GM10248 (cell line): ENCODE measurements around the gene PPP2R5E.

Source experiments
- CTCF ChIA-PET: fragments of 300-600 bp; sonication (Branson Sonifier 250); formaldehyde crosslinking; extraction: SDS; loops from one replicate; lab custom pipeline; 2021; ENCODE audit warnings: antibody characterized with exemption; lab: Yijun Ruan, JAX
- POLR2A ChIA-PET: fragments of 350-650 bp; sonication (Branson Sonifier 250); formaldehyde crosslinking; extraction: SDS; loops from one replicate; lab custom pipeline; 2020; ENCODE audit warnings: antibody characterized with exemption; lab: Yijun Ruan, JAX
- DNase-seq: peaks from one replicate; pipeline ENCODE4 v3.0.0; 2012; ENCODE audit errors: extremely low spot score
- TF ChIP-seq, protein P1 (sequence below): IDR thresholded peaks from 2 replicates; pipeline ENCODE4 v1.5.1; 2012; ENCODE audit warnings: mild to moderate bottlenecking, low read depth; ENCODE audit errors: extremely low read depth, missing control alignments, control extremely low read depth

PPP2R5E gene

DNA sequence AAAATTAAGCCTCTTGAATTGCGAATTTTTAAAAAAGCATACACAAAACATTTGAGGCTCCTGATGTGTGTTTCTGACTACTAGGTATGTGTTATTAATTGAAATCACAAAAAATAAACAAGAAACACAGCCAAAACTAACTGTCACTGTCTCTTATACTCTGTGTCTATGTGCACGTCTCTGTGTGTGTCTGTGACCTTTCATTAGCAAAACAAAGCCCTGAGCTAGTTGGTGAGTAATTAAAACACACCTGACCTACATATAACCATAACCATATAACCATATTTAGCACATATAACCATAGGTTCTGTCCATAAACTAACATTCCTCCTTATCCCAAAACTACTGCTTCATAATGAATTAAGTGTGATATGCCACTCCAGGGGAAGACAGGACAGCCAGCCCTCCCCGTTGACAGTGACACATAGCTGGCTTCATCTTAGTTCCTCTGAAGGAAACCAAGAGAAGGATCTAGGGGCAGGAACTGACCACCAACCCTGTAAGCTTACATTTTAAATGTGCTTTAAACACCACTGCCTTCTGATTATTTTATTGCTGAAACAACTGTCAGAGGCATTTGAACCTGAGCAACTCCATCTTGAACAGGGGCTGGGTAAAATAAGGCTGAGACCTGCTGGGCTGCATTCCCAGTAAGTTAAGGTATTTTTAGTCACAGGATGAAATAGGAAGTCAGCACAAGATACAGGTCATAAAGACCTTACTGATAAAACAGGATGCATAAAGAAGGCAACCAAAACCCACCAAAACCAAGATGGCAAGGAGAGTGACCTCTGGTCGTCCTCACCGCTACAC, 106.7 kb downstream of the PPP2R5E start:
- TF ChIP-seq, protein P1, sequence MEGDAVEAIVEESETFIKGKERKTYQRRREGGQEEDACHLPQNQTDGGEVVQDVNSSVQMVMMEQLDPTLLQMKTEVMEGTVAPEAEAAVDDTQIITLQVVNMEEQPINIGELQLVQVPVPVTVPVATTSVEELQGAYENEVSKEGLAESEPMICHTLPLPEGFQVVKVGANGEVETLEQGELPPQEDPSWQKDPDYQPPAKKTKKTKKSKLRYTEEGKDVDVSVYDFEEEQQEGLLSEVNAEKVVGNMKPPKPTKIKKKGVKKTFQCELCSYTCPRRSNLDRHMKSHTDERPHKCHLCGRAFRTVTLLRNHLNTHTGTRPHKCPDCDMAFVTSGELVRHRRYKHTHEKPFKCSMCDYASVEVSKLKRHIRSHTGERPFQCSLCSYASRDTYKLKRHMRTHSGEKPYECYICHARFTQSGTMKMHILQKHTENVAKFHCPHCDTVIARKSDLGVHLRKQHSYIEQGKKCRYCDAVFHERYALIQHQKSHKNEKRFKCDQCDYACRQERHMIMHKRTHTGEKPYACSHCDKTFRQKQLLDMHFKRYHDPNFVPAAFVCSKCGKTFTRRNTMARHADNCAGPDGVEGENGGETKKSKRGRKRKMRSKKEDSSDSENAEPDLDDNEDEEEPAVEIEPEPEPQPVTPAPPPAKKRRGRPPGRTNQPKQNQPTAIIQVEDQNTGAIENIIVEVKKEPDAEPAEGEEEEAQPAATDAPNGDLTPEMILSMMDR, result no peak
- POLR2A ChIA-PET, result no interaction called here
- CTCF ChIA-PET, result interaction anchor here (1.0 to 1.2 kb wide), 2 partner anchors 11 to 24 kb away, joined by 3 read pairs; no protein-coding TSS in a partner anchor
- DNase-seq, result no peak

DNA sequence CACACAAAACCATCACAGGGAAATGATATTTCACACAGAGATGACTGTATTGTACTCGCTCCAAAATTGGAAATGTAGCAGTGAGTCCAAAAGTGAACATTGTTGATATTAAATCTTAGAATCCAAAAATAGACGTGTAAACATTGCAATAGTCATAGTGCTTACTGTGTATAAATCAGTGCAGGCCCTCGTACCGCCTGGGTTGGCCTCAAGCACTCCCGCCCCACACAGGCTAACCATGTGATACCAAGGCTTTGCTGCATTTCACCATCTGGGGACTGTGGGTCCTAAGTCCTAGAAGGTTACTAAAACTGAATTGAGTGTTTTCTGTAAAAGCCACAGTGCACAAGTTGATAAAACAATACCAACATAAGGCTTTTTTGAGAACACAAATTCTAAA, 107.3 kb downstream of the PPP2R5E start:
- TF ChIP-seq, protein P1, result no peak
- ChIA-PET CTCF (interaction anchor here (1.0 to 1.2 kb wide), 2 partner anchors 11 to 24 kb away, joined by 3 read pairs; no protein-coding TSS in a partner anchor), POLR2A (no interaction called here)
- DNase-seq, result no peak

DNA sequence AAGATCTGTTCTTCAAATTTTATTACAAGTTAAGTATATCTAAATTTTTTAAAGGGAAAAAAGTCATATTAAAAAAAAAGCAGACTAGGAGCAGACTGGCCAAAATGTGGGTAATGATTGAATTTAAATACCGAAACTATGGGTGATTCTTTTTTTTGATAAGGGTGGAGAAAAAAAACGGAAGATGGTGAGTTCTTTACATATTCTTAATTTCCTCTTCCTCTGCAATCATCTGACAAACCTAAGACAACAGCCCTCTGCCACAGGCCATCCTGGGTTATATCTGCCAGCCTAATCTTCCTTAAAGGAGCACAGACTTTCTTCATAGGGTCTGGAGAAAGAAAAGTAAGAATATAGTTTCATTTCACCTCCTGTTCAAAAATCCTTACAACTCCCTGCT, 108.0 kb downstream of the PPP2R5E start:
- DNase-seq, result no peak
- TF ChIP-seq, protein P1, result no peak
- CTCF ChIA-PET, result no interaction called here
- POLR2A ChIA-PET, result no interaction called here

DNA sequence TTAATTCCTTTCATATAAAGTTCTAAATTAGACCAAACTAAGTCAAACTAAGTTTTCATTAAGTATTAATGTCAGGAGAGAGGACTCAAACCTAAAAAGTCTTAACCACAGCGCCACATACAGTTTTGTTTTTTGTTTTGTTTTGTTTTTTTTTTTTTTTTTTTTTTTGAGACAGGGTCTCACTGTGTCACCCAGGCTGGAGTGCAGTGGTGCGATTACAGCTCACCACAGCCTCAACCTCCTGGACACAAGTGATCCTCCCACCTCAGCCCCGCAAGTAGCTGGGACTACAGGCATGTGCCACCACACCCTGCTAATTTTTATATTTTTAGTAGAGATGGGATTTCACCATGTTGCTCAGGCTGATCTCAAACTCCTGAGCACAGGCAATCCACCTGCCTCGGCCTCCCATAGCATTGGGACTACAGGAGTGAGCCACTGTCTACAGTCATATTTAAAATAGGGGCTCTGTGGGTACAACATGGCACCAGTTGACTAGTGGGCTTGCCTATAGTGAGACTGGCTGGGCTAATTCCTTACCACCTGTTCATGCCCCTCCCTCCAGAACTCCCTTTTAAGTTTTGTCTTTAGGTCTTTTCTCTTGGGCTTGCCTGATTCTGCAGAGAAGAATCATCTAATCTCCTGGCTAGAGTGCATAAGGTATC, 110.2 kb downstream of the PPP2R5E start:
- no peak for DNase-seq
- ChIA-PET CTCF (interaction anchor here (1.0 to 3.9 kb wide), 3 partner anchors 10 to 337 kb away, joined by 3 to 10 read pairs (median 8); no protein-coding TSS in a partner anchor), POLR2A (no interaction called here)

DNA sequence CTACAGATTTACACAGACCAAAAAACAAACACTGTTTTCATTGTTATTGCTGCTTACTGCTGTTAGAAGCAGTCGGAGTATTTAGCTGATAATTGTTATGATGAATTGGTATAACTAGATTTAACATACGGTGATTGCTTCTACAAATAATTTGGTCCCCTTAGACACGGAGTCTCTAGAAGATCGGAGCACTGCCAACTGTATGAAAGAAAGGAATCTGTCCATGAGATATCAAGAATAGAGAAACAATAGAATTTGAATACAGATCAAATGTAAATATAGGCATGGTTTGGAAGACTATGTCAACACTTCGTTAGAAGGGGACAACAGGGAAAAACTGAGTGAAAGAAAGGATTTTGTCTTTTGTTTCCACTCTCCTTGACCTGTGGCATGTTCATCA, 110.9 kb downstream of the PPP2R5E start:
- POLR2A ChIA-PET, result no interaction called here
- TF ChIP-seq, protein P1, result no peak
- DNase-seq, result no peak
- CTCF ChIA-PET, result interaction anchor here (1.0 to 3.9 kb wide), 2 partner anchors 22 to 338 kb away, joined by 3 to 10 read pairs; no protein-coding TSS in a partner anchor

More for the DNA sequence above, 110.2 kb downstream of the PPP2R5E start:
- TF ChIP-seq, protein P1, result no peak

DNA sequence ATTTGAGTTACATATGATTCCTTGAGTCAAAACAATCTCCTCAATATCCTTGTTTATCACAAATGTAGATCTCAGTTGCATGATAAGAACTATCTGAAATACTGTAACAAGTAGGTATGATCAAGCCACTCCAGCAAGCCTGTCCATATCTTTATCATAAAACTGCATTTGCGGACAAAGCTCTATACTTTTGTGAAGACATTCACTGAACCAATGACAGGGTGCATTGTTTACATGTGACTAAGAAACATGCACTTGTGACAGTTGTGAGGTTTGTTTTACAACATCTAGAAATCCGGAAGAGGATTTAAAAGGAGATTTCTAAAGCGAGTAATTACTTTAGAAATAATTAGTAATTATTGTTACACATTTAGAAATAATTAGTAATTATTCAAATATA, 111.7 kb downstream of the PPP2R5E start:
- TF ChIP-seq, protein P1, result no peak
- ChIA-PET POLR2A (no interaction called here), CTCF (interaction anchor here (0.7 to 3.9 kb wide), 4 partner anchors 10 to 172 kb away, joined by 3 to 10 read pairs (median 3); no protein-coding TSS in a partner anchor)
- DNase-seq, result no peak
